ENCODE data around the gene LCN2.

The LCN2 gene

DNA sequence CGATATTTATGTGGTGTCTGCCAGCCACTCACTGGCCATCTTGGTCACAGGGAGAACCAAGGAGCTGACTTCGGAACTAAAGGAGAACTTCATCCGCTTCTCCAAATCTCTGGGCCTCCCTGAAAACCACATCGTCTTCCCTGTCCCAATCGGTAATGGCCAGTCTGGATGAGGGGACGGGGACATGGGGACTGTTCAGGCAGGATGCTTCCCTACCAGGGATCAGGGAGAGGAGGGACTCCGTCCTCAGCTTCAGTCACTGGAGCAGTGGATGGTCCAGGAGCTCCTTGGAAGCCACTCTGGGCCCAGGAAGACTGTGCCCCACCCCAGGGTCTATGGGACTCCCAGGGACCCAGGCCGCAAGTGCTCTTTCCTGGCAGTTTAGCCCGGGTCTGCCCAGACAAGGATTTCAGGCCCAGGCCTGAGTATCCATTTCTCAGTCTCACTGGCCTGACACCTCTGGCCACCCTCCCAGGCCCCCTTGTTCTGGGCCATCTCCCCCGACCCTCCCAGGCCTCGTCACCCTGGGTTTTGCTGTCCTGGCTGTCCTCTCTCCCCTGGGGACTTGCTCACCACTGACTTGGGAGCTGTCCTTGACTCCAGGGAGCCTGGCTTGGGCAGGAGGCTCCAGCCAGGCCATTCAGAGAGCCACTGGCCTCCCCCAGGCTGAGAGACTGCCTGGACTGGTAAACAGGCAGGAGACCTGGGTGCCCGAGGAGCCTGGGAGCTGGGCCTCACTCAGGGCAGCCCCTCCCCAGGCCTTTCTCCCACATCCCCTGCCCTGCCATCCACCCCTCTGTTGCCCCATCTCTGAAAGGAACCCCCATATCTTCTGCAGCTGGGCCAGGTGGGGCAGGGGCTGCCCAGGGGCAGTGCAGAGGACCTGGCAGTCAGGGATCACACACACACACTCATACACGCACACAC is 3.1 kb downstream of the LCN2 start:
- Histone ChIP-seq H3K36me3 (ENCODE audit: control insufficient read depth in 1 of 2, insufficient read depth in 2 of 2, low read depth in 1 of 2, low read length in 2 of 2) (no peaks in the 10 kb centered on the region), H2BK15ac (ENCODE audit: low read depth, poor library complexity, severe bottlenecking) (no peak overlapping the region), H2AK5ac (ENCODE audit: low read length, severe bottlenecking) (no peak overlapping the region), H3K14ac (ENCODE audit: low read length in 2 of 2) (no peak overlapping the region), H4K91ac (ENCODE audit: low read length) (no peak overlapping the region), H3K27me3 (ENCODE audit: control insufficient read depth in 1 of 2, insufficient read depth in 1 of 2, low read length in 2 of 2) (peaks cover 0 to 17% of the 10 kb centered on the region in 2 experiments), H2BK12ac (ENCODE audit: low read length in 2 of 2) (no peak overlapping the region), H3K4ac (ENCODE audit: low read depth in 1 of 2, low read length in 2 of 2) (no peak overlapping the region), H3K4me1 (ENCODE audit: control insufficient read depth, insufficient read depth, low read depth, low read length) (peaks cover 6% of the 10 kb centered on the region), H2AFZ (ENCODE audit: low read depth, low read length) (no peak overlapping the region), H4K8ac (ENCODE audit: low read length) (no peak overlapping the region), H2BK120ac (ENCODE audit: low read depth, low read length) (no peak overlapping the region), H3K23ac (ENCODE audit: low read length in 2 of 2) (no peak overlapping the region), H3K4me2 (ENCODE audit: low read length, poor library complexity, severe bottlenecking) (no peak overlapping the region), H3K9me3 (ENCODE audit: control insufficient read depth, low read length) (no peaks in the 10 kb centered on the region), H3K9ac (ENCODE audit: low read length) (no peak overlapping the region), H3K79me1 (replicated peaks; ENCODE audit: low read length, poor library complexity, severe bottlenecking) (no peaks in the 10 kb centered on the region), H3K27ac (ENCODE audit: low read length, poor library complexity, severe bottlenecking) (no peak overlapping the region), H3K18ac (ENCODE audit: low read depth in 1 of 2, low read length in 2 of 2) (no peak overlapping the region), H2BK5ac (ENCODE audit: low read depth, low read length, poor library complexity, severe bottlenecking) (no peak overlapping the region), H3K4me3 (ENCODE audit: insufficient read depth in 1 of 2, low read depth in 1 of 2, low read length in 2 of 2) (no peak overlapping the region)
- DNase-seq: no peak
- WGBS: 92% methylated on average over 12 of the region's 13 CpGs

DNA sequence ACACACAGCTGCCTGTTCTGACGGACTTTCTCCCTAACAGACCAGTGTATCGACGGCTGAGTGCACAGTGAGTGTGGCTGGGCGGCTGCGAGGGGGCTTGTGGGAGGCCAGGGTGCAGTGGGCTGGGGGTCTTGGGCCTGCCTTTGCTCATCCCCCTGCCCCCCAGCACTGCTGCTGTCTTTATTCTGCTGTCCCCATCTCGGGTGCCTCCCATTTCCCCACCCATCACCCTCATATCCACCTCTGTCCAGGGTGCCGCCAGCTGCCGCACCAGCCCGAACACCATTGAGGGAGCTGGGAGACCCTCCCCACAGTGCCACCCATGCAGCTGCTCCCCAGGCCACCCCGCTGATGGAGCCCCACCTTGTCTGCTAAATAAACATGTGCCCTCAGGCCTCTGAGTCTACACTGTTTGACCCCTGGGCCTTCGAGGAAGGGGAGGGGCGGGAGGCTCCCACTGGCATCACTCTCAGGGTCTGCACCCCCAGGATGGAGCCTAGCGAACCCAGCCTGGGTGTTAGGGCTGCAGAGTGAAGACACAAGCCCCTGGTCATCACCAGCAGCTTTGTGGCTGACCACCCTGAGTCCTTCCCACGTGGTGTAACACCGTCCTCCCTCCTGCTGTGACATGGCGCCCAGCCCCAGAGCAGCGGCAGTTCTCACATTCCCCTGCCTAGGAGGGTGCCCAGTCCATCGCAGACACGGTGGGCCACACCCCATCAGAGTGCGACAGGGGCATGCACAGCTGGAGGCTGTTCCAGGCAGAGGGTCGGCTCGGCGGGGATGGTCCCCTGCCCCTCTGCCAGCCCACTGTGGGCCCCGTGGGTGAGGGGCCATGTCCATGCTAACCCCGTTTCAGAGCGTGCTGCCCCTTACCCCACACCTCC is 4.0 kb downstream of the LCN2 start:
- Histone ChIP-seq H2BK120ac (ENCODE audit: low read depth, low read length) (no peak overlapping the region), H3K4me3 (ENCODE audit: insufficient read depth in 1 of 2, low read depth in 1 of 2, low read length in 2 of 2) (no peak overlapping the region), H3K27me3 (ENCODE audit: control insufficient read depth in 1 of 2, insufficient read depth in 1 of 2, low read length in 2 of 2) (peaks cover 0 to 12% of the 10 kb centered on the region in 2 experiments), H3K4me1 (ENCODE audit: control insufficient read depth, insufficient read depth, low read depth, low read length) (peaks cover 6% of the 10 kb centered on the region), H2BK15ac (ENCODE audit: low read depth, poor library complexity, severe bottlenecking) (no peak overlapping the region), H3K23ac (ENCODE audit: low read length in 2 of 2) (no peak overlapping the region), H3K4ac (ENCODE audit: low read depth in 1 of 2, low read length in 2 of 2) (no peak overlapping the region), H3K79me1 (replicated peaks; ENCODE audit: low read length, poor library complexity, severe bottlenecking) (no peaks in the 10 kb centered on the region), H3K27ac (ENCODE audit: low read length, poor library complexity, severe bottlenecking) (no peak overlapping the region), H4K8ac (ENCODE audit: low read length) (no peak overlapping the region), H4K91ac (ENCODE audit: low read length) (peak overlapping the region; percentile 37), H2BK5ac (ENCODE audit: low read depth, low read length, poor library complexity, severe bottlenecking) (no peak overlapping the region), H3K14ac (ENCODE audit: low read length in 2 of 2) (no peak overlapping the region), H3K18ac (ENCODE audit: low read depth in 1 of 2, low read length in 2 of 2) (no peak overlapping the region), H2AK5ac (ENCODE audit: low read length, severe bottlenecking) (no peak overlapping the region), H3K9ac (ENCODE audit: low read length) (no peak overlapping the region), H3K36me3 (ENCODE audit: control insufficient read depth in 1 of 2, insufficient read depth in 2 of 2, low read depth in 1 of 2, low read length in 2 of 2) (no peaks in the 10 kb centered on the region), H2AFZ (ENCODE audit: low read depth, low read length) (no peak overlapping the region), H2BK12ac (ENCODE audit: low read length in 2 of 2) (no peak overlapping the region), H3K4me2 (ENCODE audit: low read length, poor library complexity, severe bottlenecking) (no peak overlapping the region), H3K9me3 (ENCODE audit: control insufficient read depth, low read length) (no peaks in the 10 kb centered on the region)
- DNase-seq: no peak
- WGBS: 85% methylated on average over 23 of the region's 26 CpGs

- Histone ChIP-seq H3K79me1 (replicated peaks; ENCODE audit: low read length, poor library complexity, severe bottlenecking) (no peaks in the 10 kb centered on the region), H3K4me2 (ENCODE audit: low read length, poor library complexity, severe bottlenecking) (no peak overlapping the region), H3K27me3 (ENCODE audit: control insufficient read depth in 1 of 2, insufficient read depth in 1 of 2, low read length in 2 of 2) (peaks cover 0 to 9% of the 10 kb centered on the region in 2 experiments), H4K8ac (ENCODE audit: low read length) (no peak overlapping the region), H2AK5ac (ENCODE audit: low read length, severe bottlenecking) (no peak overlapping the region), H3K9ac (ENCODE audit: low read length) (no peak overlapping the region), H3K14ac (ENCODE audit: low read length in 2 of 2) (no peak overlapping the region), H3K23ac (ENCODE audit: low read length in 2 of 2) (no peak overlapping the region), H3K9me3 (ENCODE audit: control insufficient read depth, low read length) (no peaks in the 10 kb centered on the region), H3K4me3 (ENCODE audit: insufficient read depth in 1 of 2, low read depth in 1 of 2, low read length in 2 of 2) (no peak overlapping the region), H2AFZ (ENCODE audit: low read depth, low read length) (no peak overlapping the region), H2BK15ac (ENCODE audit: low read depth, poor library complexity, severe bottlenecking) (no peak overlapping the region), H3K36me3 (ENCODE audit: control insufficient read depth in 1 of 2, insufficient read depth in 2 of 2, low read depth in 1 of 2, low read length in 2 of 2) (no peaks in the 10 kb centered on the region), H2BK12ac (ENCODE audit: low read length in 2 of 2) (no peak overlapping the region), H3K4me1 (ENCODE audit: control insufficient read depth, insufficient read depth, low read depth, low read length) (peaks cover 6% of the 10 kb centered on the region), H3K4ac (ENCODE audit: low read depth in 1 of 2, low read length in 2 of 2) (no peak overlapping the region), H3K27ac (ENCODE audit: low read length, poor library complexity, severe bottlenecking) (no peak overlapping the region), H2BK120ac (ENCODE audit: low read depth, low read length) (no peak overlapping the region), H3K18ac (ENCODE audit: low read depth in 1 of 2, low read length in 2 of 2) (no peak overlapping the region), H4K91ac (ENCODE audit: low read length) (no peak overlapping the region), H2BK5ac (ENCODE audit: low read depth, low read length, poor library complexity, severe bottlenecking) (no peak overlapping the region)
- DNase-seq: no peak
- WGBS: 82% methylated on average over 11 of the region's 13 CpGs
Observed at GRCh38 chr9:128153947-128154695, 4.9 kb downstream of the LCN2 start.
